ENCODE measurements around the gene BTN1A1.

GRCh38 chr6:26475823-26476729 is 24.0 kb upstream of the BTN1A1 start:
- no peak for TF ChIP-seq CREB5 (CRISPR knock-in tag; IDR thresholded peaks at IDR 0.05; ENCODE audit: low read depth)
- no peak for TF ChIP-seq TOX (CRISPR knock-in tag; IDR thresholded peaks at IDR 0.05; ENCODE audit: borderline replicate concordance)
